ENCODE results near the gene C2orf15. TPM values are rescaled to one million over a fixed set of nuclear protein-coding genes. Genes with fewer than 3 reads are reported as not detected.

Gene C2orf15
- total RNA-seq, 1 donor from 2014 or later = 19.6 TPM

GRCh38 chr2:99200076-99200800 is 58.7 kb downstream of the C2orf15 start:
- Mint-ChIP-seq H3K27me3 (no peaks in the 10 kb centered on the region), H3K9me3 (ENCODE audit: low read depth) (peaks cover 10% of the 10 kb centered on the region), H3K4me3 (ENCODE audit: low read depth) (no peak overlapping the region), H3K27ac (no peak overlapping the region), H3K4me1 (ENCODE audit: low read depth) (no peaks in the 10 kb centered on the region), H3K36me3 (ENCODE audit: insufficient read depth) (peaks cover 14% of the 10 kb centered on the region)
- TF ChIP-seq CTCF (IDR thresholded peaks at IDR 0.05; ENCODE audit: unreplicated experiment) = no peak
- DNase-seq (ENCODE audit: low spot score, unreplicated experiment) = no peak

Other genes with a start within 250 kb of the C2orf15 start
- gene CRACDL, start 205.5 kb upstream of the C2orf15 start, total RNA-seq = 1.6 and 2.1 TPM in 2 replicates
- 12.3 and 13.8 TPM in 2 replicates for gene TSGA10, start 13.2 kb downstream of the C2orf15 start, total RNA-seq
- gene LIPT1, start 13.3 kb downstream of the C2orf15 start, total RNA-seq = 5.3 and 6.3 TPM in 2 replicates
- 37.8 and 38.4 TPM in 2 replicates for gene MITD1, start 39.4 kb downstream of the C2orf15 start, total RNA-seq
- gene MRPL30, start 39.5 kb downstream of the C2orf15 start, total RNA-seq = 32.6 and 37.3 TPM in 2 replicates
- gene LYG2, start 114.0 kb downstream of the C2orf15 start, total RNA-seq = not detected in 2 replicates
- 3.3 and 3.4 TPM in 2 replicates for gene LYG1, start 159.5 kb downstream of the C2orf15 start, total RNA-seq
- 28.9 and 32.7 TPM in 2 replicates for gene TXNDC9, start 194.6 kb downstream of the C2orf15 start, total RNA-seq
- gene EIF5B, start 195.7 kb downstream of the C2orf15 start, total RNA-seq = 40.1 and 41.9 TPM in 2 replicates

All from progenitor cell of endocrine pancreas (in vitro differentiated cells).